SK-N-SH (cell line): ENCODE data around the gene SELENOS. TPM values are rescaled to one million over a fixed set of nuclear protein-coding genes. Genes with fewer than 3 reads are reported as not detected.

ENCODE experiments used
- CTCF ChIA-PET: fragments of 300-600, 350-600 bp; formaldehyde crosslinking; extraction: SDS; loops from one replicate; lab custom pipeline; 2021; lab: Yijun Ruan, JAX
- POLR2A ChIA-PET: fragments of 350-600 bp; sonication (Branson Sonifier 250); formaldehyde crosslinking; extraction: SDS; loops from one replicate; lab custom pipeline; 2020; ENCODE audit warnings: antibody characterized with exemption, inconsistent platforms; lab: Yijun Ruan, JAX
- DNase-seq: peaks from one replicate; pipeline ENCODE4 v3.0.0; 2012
- H2AFZ ChIP-seq: fragments of 200-600 bp; sonication (generic); 2 replicates; pipeline ENCODE4 v1.8.1; 2016; ENCODE audit warnings: antibody characterized with exemption, mild to moderate bottlenecking, low read depth
- H3F3A ChIP-seq: fragments of 200-600 bp; sonication (generic); replicated peaks from 2 replicates; pipeline ENCODE3; 2016; ENCODE audit warnings: antibody characterized with exemption, mild to moderate bottlenecking; ENCODE audit not compliant: insufficient read depth
- H3K27ac ChIP-seq, 2 experiments: fragments of 200-500 bp in 1 of 2; fragments of 200-600 bp in 1 of 2; sonication (Bioruptor generic) in 1 of 2; sonication (generic), shearing (Covaris generic) in 1 of 2; 2 replicates each; pipeline versions ENCODE4 v1.5.1 to v1.6.1; 2014 to 2016; ENCODE audit warnings: low read depth in 2 of 2, inconsistent platforms in 1 of 2, low read length in 1 of 2, mild to moderate bottlenecking in 1 of 2, mixed read lengths in 1 of 2
- H3K27me3 ChIP-seq: fragments of 200-600 bp; sonication (generic), shearing (Covaris generic); 2 replicates; pipeline ENCODE4 v1.6.1; 2016; ENCODE audit warnings: mixed run types; ENCODE audit not compliant: insufficient read depth
- H3K36me3 ChIP-seq, 2 experiments: fragments of 200-500 bp in 1 of 2; fragments of 200-600 bp in 1 of 2; sonication (Bioruptor generic) in 1 of 2; sonication (generic) in 1 of 2; replicated peaks in 1 of 2; 2 replicates each; pipeline versions ENCODE3 to v1.5.1; 2014 to 2016; ENCODE audit warnings: low read length in 1 of 2, mild to moderate bottlenecking in 1 of 2; ENCODE audit not compliant: insufficient read depth in 2 of 2, control insufficient read depth in 1 of 2
- H3K4me1 ChIP-seq, 2 experiments: fragments of 200-500 bp in 1 of 2; fragments of 200-600 bp in 1 of 2; sonication (Bioruptor generic) in 1 of 2; sonication (generic), shearing (Covaris generic) in 1 of 2; 2 replicates each; pipeline versions ENCODE4 v1.5.1 to v1.6.1; 2014 to 2016; ENCODE audit warnings: low read depth in 1 of 2, low read length in 1 of 2, mixed run types in 1 of 2; ENCODE audit not compliant: insufficient read depth in 2 of 2, control insufficient read depth in 1 of 2
- H3K4me2 ChIP-seq: fragments of 200-600 bp; sonication (generic), shearing (Covaris generic); 2 replicates; pipeline ENCODE4 v1.6.1; 2017; ENCODE audit warnings: mixed run types
- H3K4me3 ChIP-seq, 2 experiments: fragments of 200-500 bp in 1 of 2; fragments of 200-600 bp in 1 of 2; sonication (Bioruptor generic) in 1 of 2; sonication (generic), shearing (Covaris generic) in 1 of 2; 2 replicates each; pipeline versions ENCODE4 v1.5.1 to v1.8.1; 2014 to 2016; ENCODE audit warnings: low read depth in 2 of 2, inconsistent platforms in 1 of 2, low read length in 1 of 2, mild to moderate bottlenecking in 1 of 2, mixed read lengths in 1 of 2, moderate library complexity in 1 of 2
- H3K79me2 ChIP-seq: fragments of 200-600 bp; sonication (generic); 2 replicates; pipeline ENCODE4 v1.8.1; 2017; ENCODE audit warnings: mild to moderate bottlenecking; ENCODE audit not compliant: insufficient read depth
- H3K9ac ChIP-seq: fragments of 200-600 bp; sonication (generic); 2 replicates; pipeline ENCODE4 v1.6.1; 2017; ENCODE audit warnings: mixed run types
- H3K9me2 ChIP-seq: fragments of 200-600 bp; sonication (generic); 2 replicates; pipeline ENCODE4 v1.6.1; 2017; ENCODE audit warnings: mixed run types
- H3K9me3 ChIP-seq: fragments of 200-600 bp; sonication (generic); 2 replicates; pipeline ENCODE4 v1.6.1; 2017; ENCODE audit warnings: mixed run types, mild to moderate bottlenecking, moderate library complexity
- H4K20me1 ChIP-seq: fragments of 200-600 bp; sonication (generic); 2 replicates; pipeline ENCODE4 v1.6.1; 2017; ENCODE audit warnings: mild to moderate bottlenecking, mixed run types; ENCODE audit not compliant: insufficient read depth
- ELF1 ChIP-seq: IDR thresholded peaks from 2 replicates; pipeline ENCODE4 v1.4.0; 2012
- EZH2phosphoT487 ChIP-seq: fragments of 200-600 bp; sonication (generic); IDR thresholded peaks from 2 replicates; pipeline ENCODE4 v1.6.1; 2017; ENCODE audit warnings: low read depth, mixed run types, mild to moderate bottlenecking, antibody characterized with exemption, moderate library complexity, borderline replicate concordance
- FOSL2 ChIP-seq: IDR thresholded peaks from 2 replicates; pipeline ENCODE4 v1.4.0; 2012; ENCODE audit warnings: low read depth, mild to moderate bottlenecking, moderate library complexity, borderline replicate concordance
- FOXJ3 ChIP-seq: sonication (generic); formaldehyde crosslinking; IDR thresholded peaks from 2 replicates; pipeline ENCODE4 v1.5.1; 2020; ENCODE audit warnings: mild to moderate bottlenecking, missing genetic modification reagents
- GABPA ChIP-seq: IDR thresholded peaks from 2 replicates; pipeline ENCODE4 v1.4.0; 2012; ENCODE audit warnings: low read depth, mild to moderate bottlenecking
- MAX ChIP-seq: IDR thresholded peaks from 2 replicates; pipeline ENCODE4 v1.4.0; 2012; ENCODE audit warnings: low read depth
- POLR2AphosphoS5 ChIP-seq: IDR thresholded peaks from 2 replicates; pipeline ENCODE4 v1.6.1; 2012; ENCODE audit warnings: low read depth, low read length
- RAD21 ChIP-seq: IDR thresholded peaks from 2 replicates; pipeline ENCODE4 v1.6.1; 2012; ENCODE audit warnings: mild to moderate bottlenecking, low read length
- RCOR1 ChIP-seq: fragments of 150-350 bp; IDR thresholded peaks from 2 replicates; pipeline ENCODE4 v1.6.1; 2017; ENCODE audit warnings: antibody characterized with exemption, low read length
- RFX5 ChIP-seq: IDR thresholded peaks from 2 replicates; pipeline ENCODE4 v1.6.1; 2012; ENCODE audit warnings: mild to moderate bottlenecking, improper control_type of control experiment, low read length
- SMC3 ChIP-seq: IDR thresholded peaks from 2 replicates; pipeline ENCODE4 v1.6.1; 2012; ENCODE audit warnings: low read depth, low read length, improper control_type of control experiment
- TCF12 ChIP-seq: IDR thresholded peaks from 2 replicates; pipeline ENCODE4 v1.4.0; 2012
- YY1 ChIP-seq: IDR thresholded peaks from 2 replicates; pipeline ENCODE4 v1.4.0; 2012; ENCODE audit warnings: low read depth, mild to moderate bottlenecking
- WGBS: methylation state at CpG from one replicate; pipeline ENCODE4 v1.1.6; 2017; ENCODE audit warnings: low lambda C conversion rate; 5-methylcytosine and 5-hydroxymethylcytosine counted together
- polyA plus RNA-seq, 3 experiments: library from polyadenylated mRNA; depleted of rRNA; stranded (reverse); fragments of >200 nt; gene quantifications; 2 replicates each; pipeline ENCODE4 v1.2.3, GENCODE V29; 2012
- TF ChIP-seq, protein P1 (sequence below): IDR thresholded peaks from 2 replicates; pipeline ENCODE4; 2012
- TF ChIP-seq, protein P2 (sequence below): IDR thresholded peaks from 2 replicates; pipeline ENCODE4 v1.6.1; 2012; ENCODE audit warnings: mild to moderate bottlenecking, low read depth, low read length, moderate library complexity

The SELENOS gene
- polyA plus RNA-seq, 1 of the 3 experiments (the other 2 are of a cell fraction), result 101 TPM

GRCh38 chr15:101318147-101318819 is 41.0 kb upstream of the SELENOS start:
- Histone ChIP-seq H2AFZ (no peak overlapping the region), H3K4me3 (no peak overlapping the region), H3K4me2 (no peak overlapping the region), H3K79me2 (no peaks in the 10 kb centered on the region), H3K27ac (no peak overlapping the region), H3K36me3 (no peaks in the 10 kb centered on the region), H3F3A (no peaks in the 10 kb centered on the region), H3K27me3 (no peaks in the 10 kb centered on the region; the same call in 1 of the 2 replicates), H3K9me2 (no peaks in the 10 kb centered on the region), H3K9me3 (no peaks in the 10 kb centered on the region), H3K9ac (no peak overlapping the region), H4K20me1 (no peaks in the 10 kb centered on the region), H3K4me1 (peaks cover 0 to 14% of the 10 kb centered on the region in 2 experiments; a peak in 1 of 4 replicates)
- 52% methylated on average over 13 of the region's 20 CpGs for WGBS
- DNase-seq, result no peak
- ChIA-PET CTCF (interaction anchor here (0.5 to 3.2 kb wide), 6 partner anchors 15 to 323 kb away, joined by 3 to 18 read pairs (median 4); no protein-coding TSS in a partner anchor), POLR2A (interaction anchor here (1.0 kb wide), 1 partner anchor 133 kb away, joined by 3 read pairs; no protein-coding TSS in a partner anchor)
- TF ChIP-seq FOXJ3 (CRISPR knock-in tag), result no peak
- TF ChIP-seq FOSL2, result no peak
- TF ChIP-seq TCF12, result no peak
- no peak for TF ChIP-seq SMC3
- TF ChIP-seq RCOR1, result no peak
- TF ChIP-seq, protein P1, sequence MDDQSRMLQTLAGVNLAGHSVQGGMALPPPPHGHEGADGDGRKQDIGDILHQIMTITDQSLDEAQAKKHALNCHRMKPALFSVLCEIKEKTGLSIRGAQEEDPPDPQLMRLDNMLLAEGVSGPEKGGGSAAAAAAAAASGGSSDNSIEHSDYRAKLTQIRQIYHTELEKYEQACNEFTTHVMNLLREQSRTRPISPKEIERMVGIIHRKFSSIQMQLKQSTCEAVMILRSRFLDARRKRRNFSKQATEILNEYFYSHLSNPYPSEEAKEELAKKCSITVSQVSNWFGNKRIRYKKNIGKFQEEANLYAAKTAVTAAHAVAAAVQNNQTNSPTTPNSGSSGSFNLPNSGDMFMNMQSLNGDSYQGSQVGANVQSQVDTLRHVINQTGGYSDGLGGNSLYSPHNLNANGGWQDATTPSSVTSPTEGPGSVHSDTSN, result no peak
- no peak for TF ChIP-seq POLR2AphosphoS5
- TF ChIP-seq, protein P2, sequence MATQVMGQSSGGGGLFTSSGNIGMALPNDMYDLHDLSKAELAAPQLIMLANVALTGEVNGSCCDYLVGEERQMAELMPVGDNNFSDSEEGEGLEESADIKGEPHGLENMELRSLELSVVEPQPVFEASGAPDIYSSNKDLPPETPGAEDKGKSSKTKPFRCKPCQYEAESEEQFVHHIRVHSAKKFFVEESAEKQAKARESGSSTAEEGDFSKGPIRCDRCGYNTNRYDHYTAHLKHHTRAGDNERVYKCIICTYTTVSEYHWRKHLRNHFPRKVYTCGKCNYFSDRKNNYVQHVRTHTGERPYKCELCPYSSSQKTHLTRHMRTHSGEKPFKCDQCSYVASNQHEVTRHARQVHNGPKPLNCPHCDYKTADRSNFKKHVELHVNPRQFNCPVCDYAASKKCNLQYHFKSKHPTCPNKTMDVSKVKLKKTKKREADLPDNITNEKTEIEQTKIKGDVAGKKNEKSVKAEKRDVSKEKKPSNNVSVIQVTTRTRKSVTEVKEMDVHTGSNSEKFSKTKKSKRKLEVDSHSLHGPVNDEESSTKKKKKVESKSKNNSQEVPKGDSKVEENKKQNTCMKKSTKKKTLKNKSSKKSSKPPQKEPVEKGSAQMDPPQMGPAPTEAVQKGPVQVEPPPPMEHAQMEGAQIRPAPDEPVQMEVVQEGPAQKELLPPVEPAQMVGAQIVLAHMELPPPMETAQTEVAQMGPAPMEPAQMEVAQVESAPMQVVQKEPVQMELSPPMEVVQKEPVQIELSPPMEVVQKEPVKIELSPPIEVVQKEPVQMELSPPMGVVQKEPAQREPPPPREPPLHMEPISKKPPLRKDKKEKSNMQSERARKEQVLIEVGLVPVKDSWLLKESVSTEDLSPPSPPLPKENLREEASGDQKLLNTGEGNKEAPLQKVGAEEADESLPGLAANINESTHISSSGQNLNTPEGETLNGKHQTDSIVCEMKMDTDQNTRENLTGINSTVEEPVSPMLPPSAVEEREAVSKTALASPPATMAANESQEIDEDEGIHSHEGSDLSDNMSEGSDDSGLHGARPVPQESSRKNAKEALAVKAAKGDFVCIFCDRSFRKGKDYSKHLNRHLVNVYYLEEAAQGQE, result no peak
- no peak for TF ChIP-seq MAX
- TF ChIP-seq RFX5, result no peak
- no peak for TF ChIP-seq ELF1
- TF ChIP-seq YY1, result no peak
- TF ChIP-seq RAD21, result no peak
- no peak for TF ChIP-seq EZH2phosphoT487
- no peak for TF ChIP-seq GABPA
